ENCODE results near the gene PRPF40B.

DNA sequence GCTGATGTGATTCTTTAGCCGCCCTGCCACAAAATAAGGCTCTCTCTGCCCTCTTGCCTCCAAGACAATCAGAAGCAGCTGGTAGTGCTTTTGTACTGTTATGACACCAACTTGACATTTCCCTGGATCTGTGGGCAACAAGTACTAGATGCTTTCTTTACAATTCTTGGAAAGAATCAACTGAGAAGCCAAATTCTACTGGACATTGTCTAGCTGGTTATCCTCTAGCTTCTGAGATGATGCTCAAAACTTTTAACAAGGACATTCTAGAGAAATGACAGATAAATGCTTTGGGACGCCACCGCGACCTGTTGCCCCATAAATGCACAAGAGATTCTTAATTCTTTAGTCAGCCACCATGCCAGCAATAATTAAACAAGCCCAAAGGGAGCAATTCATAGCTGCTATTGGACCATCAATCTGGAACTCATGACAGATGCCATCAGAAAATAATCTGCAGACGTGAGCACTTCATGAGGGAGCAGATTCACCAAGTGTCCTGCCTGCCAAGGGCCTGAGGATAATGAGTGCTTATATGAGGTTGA is 61.0 kb downstream of the PRPF40B start:
- TF ChIP-seq CTCF (IDR thresholded peaks at IDR 0.05; ENCODE audit: poor library complexity), result no peak
- TF ChIP-seq EZH2phosphoT487 (IDR thresholded peaks at IDR 0.05; ENCODE audit: low read depth, severe bottlenecking, unreplicated experiment), result no peak
